Bladder microvascular endothelial cell (primary cell): ENCODE results near the gene DHX38. TPM values are rescaled to one million over a fixed set of nuclear protein-coding genes. Genes with fewer than 3 reads are reported as not detected.

Source experiments
- total RNA-seq: library from RNA; depleted of rRNA; stranded (reverse); fragments of >200 nt; gene quantifications from 2 replicates; pipeline ENCODE4 v1.2.3, GENCODE V29; 2014

Gene DHX38
- total RNA-seq: 94.1 and 144 TPM in 2 replicates

DNA sequence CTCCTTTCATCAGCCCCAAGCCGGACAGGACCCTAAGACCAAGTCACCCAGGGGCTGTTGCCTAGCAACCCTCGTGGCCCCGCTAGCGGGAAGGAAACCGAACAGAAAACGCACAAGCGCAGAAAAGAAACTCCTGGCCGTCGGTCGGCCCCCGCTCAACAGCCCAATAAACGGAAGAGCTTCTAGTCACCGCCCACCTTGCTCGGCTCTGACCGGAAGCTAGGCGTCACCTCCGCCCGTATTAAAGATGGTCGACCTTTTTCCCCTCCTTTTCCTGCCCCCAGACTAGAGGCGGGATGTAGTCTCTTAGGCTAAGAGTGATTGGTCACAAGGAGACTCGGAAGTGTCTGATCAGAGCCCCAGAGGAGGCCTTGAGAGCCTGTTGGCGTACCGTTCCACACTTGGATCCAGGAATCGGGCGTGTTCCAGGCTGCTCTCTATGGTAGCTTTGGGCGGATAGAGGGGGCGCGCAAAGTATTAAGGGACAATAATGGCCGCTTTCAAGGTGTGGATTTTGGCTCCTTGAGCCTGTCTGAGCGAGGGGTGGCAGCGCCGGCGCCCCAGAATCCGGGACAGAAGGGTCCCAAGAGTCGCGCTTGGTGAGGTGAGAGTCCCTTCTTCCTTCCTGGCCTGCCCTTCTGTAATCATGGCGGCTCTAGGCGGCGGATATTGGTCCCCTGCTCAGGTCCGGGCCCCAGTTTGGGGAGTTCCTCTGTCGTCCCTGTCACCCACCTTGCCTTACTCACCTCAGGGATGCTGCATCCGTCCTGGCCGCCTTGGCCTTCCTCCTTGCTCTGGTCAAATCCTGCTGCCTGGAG, at the start of gene DHX38, which contains the start of gene TXNL4B:
TSS of gene DHX38 (plus strand) at position 400 of the 818 bp plus-strand sequence. CDS start 2,311 bp downstream, outside the sequence.
TSS of gene TXNL4B (minus strand) at position 173 of the 818 bp plus-strand sequence. CDS start 2,871 bp downstream, outside the sequence.

DNA sequence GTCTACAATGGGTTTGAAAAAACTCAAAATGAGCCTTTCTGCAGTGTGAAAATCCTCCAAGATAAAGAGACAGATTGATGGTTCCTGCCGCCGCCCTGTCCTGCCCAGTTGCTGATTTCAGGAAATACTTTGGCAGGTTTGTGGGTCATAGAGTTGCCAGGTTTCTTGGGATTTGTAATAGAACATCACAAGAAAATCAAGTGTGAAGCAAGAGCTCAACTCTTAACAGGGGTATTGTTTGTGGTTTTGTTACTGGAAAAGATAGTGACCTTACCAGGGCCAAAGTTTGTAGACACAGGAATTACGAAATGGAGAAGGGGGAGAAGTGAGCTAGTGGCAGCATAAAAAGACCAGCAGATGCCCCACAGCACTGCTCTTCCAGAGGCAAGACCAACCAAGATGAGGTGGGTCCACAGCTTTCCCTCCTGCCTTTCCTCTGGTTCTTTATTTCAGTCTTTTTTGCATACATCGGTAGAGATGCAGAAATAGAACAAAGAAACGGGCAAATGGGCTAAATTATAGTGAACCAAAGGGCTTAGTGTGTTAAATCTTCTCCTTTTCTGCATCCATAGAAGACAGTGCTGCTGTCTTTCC, 39.3 kb upstream of the DHX38 start, which contains the start of gene HP:
TSS of gene HP (plus strand) at position 252 of the 594 bp plus-strand sequence. CDS start at position 400, 148 bp downstream.

Other genes with a start within 250 kb of the DHX38 start
- 10.2 and 22.3 TPM in 2 replicates for gene ATXN1L, start 247.9 kb upstream of the DHX38 start, total RNA-seq
- 3.2 and 5.9 TPM in 2 replicates for gene ZNF821, start 209.7 kb upstream of the DHX38 start, total RNA-seq
- 105 and 166 TPM in 2 replicates for gene IST1, start 198.3 kb upstream of the DHX38 start, total RNA-seq
- gene PKD1L3, start 93.4 kb upstream of the DHX38 start, total RNA-seq: under 0.01 TPM in 1 of 2 replicates, not detected in the other
- 1.9 and 5.1 TPM in 2 replicates for gene DHODH, start 85.1 kb upstream of the DHX38 start, total RNA-seq
- gene HP, start 39.3 kb upstream of the DHX38 start, total RNA-seq: not detected in 2 replicates
- not detected in 2 replicates for gene HPR, start 30.6 kb upstream of the DHX38 start, total RNA-seq
- 3.2 and 9.2 TPM in 2 replicates for gene TXNL4B, start 227 bp upstream of the DHX38 start, total RNA-seq
- under 0.01 TPM in 1 of 2 replicates, not detected in the other for gene PMFBP1, start 78.3 kb downstream of the DHX38 start, total RNA-seq